H9 (cell line): ENCODE measurements around the gene TCF7L1. TPM values are rescaled to one million over a fixed set of nuclear protein-coding genes. Genes with fewer than 3 reads are reported as not detected.

Experiments used
- DNase-seq: peaks from one replicate; pipeline ENCODE4 v3.0.0-alpha.2; 2017
- H2AFZ ChIP-seq: one replicate; pipeline ENCODE4 v1.6.1; 2013; ENCODE audit warnings: mild to moderate bottlenecking, low read length, control low read depth, moderate library complexity
- H2AK5ac ChIP-seq: 2 replicates; pipeline ENCODE4 v1.6.1; 2013; ENCODE audit warnings: low read length, control low read depth, mixed read lengths; ENCODE audit not compliant: insufficient read length
- H2BK120ac ChIP-seq: one replicate; pipeline ENCODE4 v1.6.1; 2013; ENCODE audit warnings: low read depth, mild to moderate bottlenecking, low read length, control low read depth, inconsistent platforms; ENCODE audit not compliant: poor library complexity, severe bottlenecking
- H2BK12ac ChIP-seq: 2 replicates; pipeline ENCODE4 v1.6.1; 2013; ENCODE audit warnings: low read length, control low read depth, mixed read lengths, low read depth; ENCODE audit not compliant: insufficient read length
- H2BK15ac ChIP-seq: 2 replicates; pipeline ENCODE4 v1.6.1; 2013; ENCODE audit warnings: low read depth, low read length, control low read depth
- H2BK20ac ChIP-seq: one replicate; pipeline ENCODE4 v1.6.1; 2013; ENCODE audit warnings: low read depth, mild to moderate bottlenecking, low read length, control low read depth, inconsistent platforms; ENCODE audit not compliant: poor library complexity, severe bottlenecking
- H2BK5ac ChIP-seq: 2 replicates; pipeline ENCODE4 v1.6.1; 2013; ENCODE audit warnings: low read length, control low read depth, mixed read lengths; ENCODE audit not compliant: insufficient read length
- H3K14ac ChIP-seq: 2 replicates; pipeline ENCODE4 v1.6.1; 2013; ENCODE audit warnings: low read length, control low read depth; ENCODE audit not compliant: insufficient read depth
- H3K18ac ChIP-seq: 2 replicates; pipeline ENCODE4 v1.6.1; 2013; ENCODE audit warnings: low read depth, mild to moderate bottlenecking, mixed read lengths, low read length, control low read depth; ENCODE audit not compliant: insufficient read length
- H3K23ac ChIP-seq: 2 replicates; pipeline ENCODE4 v1.6.1; 2013; ENCODE audit warnings: low read length, control low read depth, mixed read lengths, low read depth; ENCODE audit not compliant: insufficient read length
- H3K23me2 ChIP-seq: 2 replicates; pipeline ENCODE4 v1.6.1; 2013; ENCODE audit warnings: low read depth, mild to moderate bottlenecking, mixed read lengths, low read length, control low read depth; ENCODE audit not compliant: insufficient read length, poor library complexity, severe bottlenecking
- H3K27ac ChIP-seq: 2 replicates; pipeline ENCODE4 v1.5.1; 2013; ENCODE audit warnings: low read length, control low read depth, mixed read lengths, low read depth; ENCODE audit not compliant: insufficient read length
- H3K27me3 ChIP-seq: 2 replicates; pipeline ENCODE4 v1.6.1; 2013; ENCODE audit warnings: low read length, control low read depth, inconsistent platforms; ENCODE audit not compliant: insufficient read depth
- H3K4ac ChIP-seq: 2 replicates; pipeline ENCODE4 v1.6.1; 2013; ENCODE audit warnings: low read depth, mild to moderate bottlenecking, control low read depth, inconsistent platforms, low read length, moderate library complexity
- H3K4me1 ChIP-seq: 2 replicates; pipeline ENCODE4 v1.6.1; 2013; ENCODE audit warnings: low read length, control low read depth, inconsistent platforms; ENCODE audit not compliant: insufficient read depth
- H3K4me2 ChIP-seq: 2 replicates; pipeline ENCODE4 v1.6.1; 2013; ENCODE audit warnings: low read length, control low read depth, mixed read lengths; ENCODE audit not compliant: insufficient read length, insufficient read depth
- H3K56ac ChIP-seq: 2 replicates; pipeline ENCODE4 v1.6.1; 2013; ENCODE audit warnings: low read depth, mild to moderate bottlenecking, mixed read lengths, low read length, control low read depth; ENCODE audit not compliant: insufficient read length
- H3K79me1 ChIP-seq: 2 replicates; pipeline ENCODE4 v1.6.1; 2013; ENCODE audit warnings: low read depth, mild to moderate bottlenecking, moderate library complexity, low read length, control low read depth, inconsistent platforms; ENCODE audit not compliant: insufficient read depth, poor library complexity, severe bottlenecking
- H3K79me2 ChIP-seq: 2 replicates; pipeline ENCODE4 v1.6.1; 2013; ENCODE audit warnings: low read length, control low read depth, inconsistent platforms; ENCODE audit not compliant: insufficient read depth
- H3K9ac ChIP-seq: 2 replicates; pipeline ENCODE4 v1.6.1; 2013; ENCODE audit warnings: low read length, control low read depth, mixed read lengths; ENCODE audit not compliant: insufficient read length; ENCODE audit errors: extremely low read depth
- H3K9me3 ChIP-seq: one replicate; pipeline ENCODE4 v1.6.1; 2013; ENCODE audit warnings: low read depth, low read length, inconsistent platforms; ENCODE audit not compliant: control insufficient read depth
- H3T11ph ChIP-seq: one replicate; pipeline ENCODE4 v1.6.1; 2013; ENCODE audit warnings: mild to moderate bottlenecking, low read length, control low read depth, inconsistent platforms
- H4K20me1 ChIP-seq: one replicate; pipeline ENCODE4 v1.6.1; 2013; ENCODE audit not compliant: control insufficient read depth, insufficient read length, insufficient read depth
- H4K5ac ChIP-seq: 2 replicates; pipeline ENCODE4 v1.6.1; 2013; ENCODE audit warnings: low read depth, mild to moderate bottlenecking, mixed read lengths, low read length, control low read depth; ENCODE audit not compliant: insufficient read length
- H4K8ac ChIP-seq: replicated peaks from 2 replicates; pipeline ENCODE4 v1.6.1; 2013; ENCODE audit warnings: low read length, control low read depth, mixed read lengths, low read depth; ENCODE audit not compliant: insufficient read length
- H4K91ac ChIP-seq: 2 replicates; pipeline ENCODE4 v1.6.1; 2013; ENCODE audit warnings: low read depth, mild to moderate bottlenecking, moderate library complexity, mixed read lengths, low read length, control low read depth; ENCODE audit not compliant: insufficient read length
- H3K27ac Mint-ChIP-seq, 3 experiments: 2 replicates in 2 of 3; 3 replicates in 1 of 3; pipeline ENCODE4 v1.8.0; 2020 to 2021; ENCODE audit warnings: mixed read lengths in 3 of 3, mild to moderate bottlenecking in 1 of 3, moderate library complexity in 1 of 3
- H3K27me3 Mint-ChIP-seq: 2 replicates; pipeline ENCODE4 v1.8.0; 2021; ENCODE audit warnings: low read depth, mild to moderate bottlenecking, moderate library complexity, mixed read lengths
- H3K36me3 Mint-ChIP-seq, 3 experiments: 2 replicates in 2 of 3; 3 replicates in 1 of 3; pipeline ENCODE4 v1.8.0; 2020 to 2021; ENCODE audit warnings: low read depth in 3 of 3, mixed read lengths in 3 of 3; ENCODE audit not compliant: insufficient read depth in 1 of 3
- H3K4me1 Mint-ChIP-seq, 2 experiments: 2 replicates each; pipeline ENCODE4 v1.8.0; 2020; ENCODE audit warnings: mixed read lengths in 2 of 2
- H3K4me3 Mint-ChIP-seq, 2 experiments: 2 replicates in 1 of 2; 3 replicates in 1 of 2; pipeline ENCODE4 v1.8.0; 2020 to 2021; ENCODE audit warnings: mild to moderate bottlenecking in 2 of 2, mixed read lengths in 2 of 2, moderate library complexity in 1 of 2
- H3K9me3 Mint-ChIP-seq, 2 experiments: 2 replicates in 1 of 2; 3 replicates in 1 of 2; pipeline ENCODE4 v1.8.0; 2020; ENCODE audit warnings: mild to moderate bottlenecking in 2 of 2, mixed read lengths in 2 of 2, moderate library complexity in 1 of 2
- WGBS: extraction: QIAGEN DNeasy Blood & Tissue Kit; methylation state at CpG from one replicate; pipeline ENCODE4 v1.1.7; 2013; ENCODE audit warnings: missing lambda C conversion rate, low lambda C conversion rate, mixed read lengths; ENCODE audit not compliant: insufficient read length; ENCODE audit errors: extremely low coverage; 5-methylcytosine and 5-hydroxymethylcytosine counted together
- total RNA-seq: library from RNA; stranded (reverse); gene quantifications from 2 replicates; pipeline ENCODE4 v1.2.1, GENCODE V29; 2021
- TF ChIP-seq, protein P1 (sequence below): fragments of 200-600 bp; sonication (generic); conservative IDR thresholded peaks from 3 replicates; pipeline ENCODE4 v1.8.0; 2021; ENCODE audit warnings: antibody characterized with exemption, mild to moderate bottlenecking

The TCF7L1 gene
- total RNA-seq, 1 experiment from 2014 or later, result 112 TPM

GRCh38 chr2:85255813-85256594 is 122.8 kb downstream of the TCF7L1 start:
- Histone ChIP-seq H4K20me1 (no peaks in the 10 kb centered on the region), H3K56ac (no peak overlapping the region)

More at GRCh38 chr2:85255813-85256594, 122.8 kb downstream of the TCF7L1 start:
- peak overlapping the region; percentile 44; the same call in 1 of the 2 replicates for H3K14ac ChIP-seq
- H3K27ac ChIP-seq, result peak overlapping the region; percentile 71
- Mint-ChIP-seq H3K36me3 (peaks cover 3 to 10% (median 5%) of the 10 kb centered on the region in 3 experiments; a peak in 5 of 7 replicates), H3K9me3 (no peaks in the 10 kb centered on the region), H3K4me3 (peak overlapping the region; percentile 62 to 78), H3K27ac (peak overlapping the region; percentile 100), H3K27me3 (no peaks in the 10 kb centered on the region; the same call in none of the 2 replicates), H3K4me1 (peaks cover 92 to 98% of the 10 kb centered on the region in 2 experiments)
- DNase-seq, result peak; percentile 85
- H2AFZ ChIP-seq, result no peak overlapping the region
- TF ChIP-seq, protein P1, sequence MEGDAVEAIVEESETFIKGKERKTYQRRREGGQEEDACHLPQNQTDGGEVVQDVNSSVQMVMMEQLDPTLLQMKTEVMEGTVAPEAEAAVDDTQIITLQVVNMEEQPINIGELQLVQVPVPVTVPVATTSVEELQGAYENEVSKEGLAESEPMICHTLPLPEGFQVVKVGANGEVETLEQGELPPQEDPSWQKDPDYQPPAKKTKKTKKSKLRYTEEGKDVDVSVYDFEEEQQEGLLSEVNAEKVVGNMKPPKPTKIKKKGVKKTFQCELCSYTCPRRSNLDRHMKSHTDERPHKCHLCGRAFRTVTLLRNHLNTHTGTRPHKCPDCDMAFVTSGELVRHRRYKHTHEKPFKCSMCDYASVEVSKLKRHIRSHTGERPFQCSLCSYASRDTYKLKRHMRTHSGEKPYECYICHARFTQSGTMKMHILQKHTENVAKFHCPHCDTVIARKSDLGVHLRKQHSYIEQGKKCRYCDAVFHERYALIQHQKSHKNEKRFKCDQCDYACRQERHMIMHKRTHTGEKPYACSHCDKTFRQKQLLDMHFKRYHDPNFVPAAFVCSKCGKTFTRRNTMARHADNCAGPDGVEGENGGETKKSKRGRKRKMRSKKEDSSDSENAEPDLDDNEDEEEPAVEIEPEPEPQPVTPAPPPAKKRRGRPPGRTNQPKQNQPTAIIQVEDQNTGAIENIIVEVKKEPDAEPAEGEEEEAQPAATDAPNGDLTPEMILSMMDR, result no peak
- H3K79me2 ChIP-seq, result peaks cover 13% of the 10 kb centered on the region; the same call in 1 of the 2 replicates
- no peak overlapping the region for H2BK12ac ChIP-seq
- H3K79me1 ChIP-seq, result no peaks in the 10 kb centered on the region
- H3K4me1 ChIP-seq, result peaks cover 38% of the 10 kb centered on the region
- no peaks in the 10 kb centered on the region for H3K27me3 ChIP-seq
- H3K9ac ChIP-seq, result peak overlapping the region; percentile 27
- no peak overlapping the region for H3K23ac ChIP-seq
- H2BK15ac ChIP-seq, result no peak overlapping the region
- no peak overlapping the region for H4K91ac ChIP-seq
- H2BK120ac ChIP-seq, result no peak overlapping the region
- no peak overlapping the region for H4K5ac ChIP-seq
- WGBS, result no CpG with 5 or more reads among the region's 23 CpGs
- H2BK20ac ChIP-seq, result no peak overlapping the region
- H3K4ac ChIP-seq, result no peak overlapping the region
- H3K4me2 ChIP-seq, result peak overlapping the region; percentile 26
- no peak overlapping the region for H2AK5ac ChIP-seq
- peak overlapping the region; percentile 74 for H3K18ac ChIP-seq
- no peak overlapping the region for H2BK5ac ChIP-seq
- H4K8ac ChIP-seq, result no peak overlapping the region
- H3K23me2 ChIP-seq, result no peaks in the 10 kb centered on the region
- H3T11ph ChIP-seq, result no peak overlapping the region
- H3K9me3 ChIP-seq, result no peaks in the 10 kb centered on the region
